ENCODE measurements around the gene ALG14.

Gene ALG14

GRCh38 chr1:95005584-95005983 is 67.2 kb downstream of the ALG14 start:
- no peak for DNase-seq (ENCODE audit: low read depth)
- H3K4me3 ChIP-seq (ENCODE audit: low read depth, low read length), result no peak overlapping the region
- TF ChIP-seq MAX (IDR thresholded peaks at IDR 0.05; ENCODE audit: low read depth, low read length) (no peak), MYC (IDR thresholded peaks at IDR 0.05; ENCODE audit: low read depth, low read length) (no peak), CTCF (IDR thresholded peaks at IDR 0.05; ENCODE audit: low read depth, low read length) (no peak), POLR2A (IDR thresholded peaks at IDR 0.05; ENCODE audit: extremely low read depth, insufficient read length) (no peak)

- no peak overlapping the region for H3K4me3 ChIP-seq (ENCODE audit: low read depth, low read length)
- no peak for DNase-seq (ENCODE audit: low read depth)
- TF ChIP-seq POLR2A (IDR thresholded peaks at IDR 0.05; ENCODE audit: extremely low read depth, insufficient read length), result no peak
- no peak for TF ChIP-seq MAX (IDR thresholded peaks at IDR 0.05; ENCODE audit: low read depth, low read length)
- no peak for TF ChIP-seq CTCF (IDR thresholded peaks at IDR 0.05; ENCODE audit: low read depth, low read length)
Measured at GRCh38 chr1:95004013-95004412, 68.7 kb downstream of the ALG14 start.

GRCh38 chr1:95003433-95003738 is 69.4 kb downstream of the ALG14 start:
- no peak overlapping the region for H3K4me3 ChIP-seq (ENCODE audit: low read depth, low read length)
- no peak for DNase-seq (ENCODE audit: low read depth)
- TF ChIP-seq CTCF (IDR thresholded peaks at IDR 0.05; ENCODE audit: low read depth, low read length) (no peak), MYC (IDR thresholded peaks at IDR 0.05; ENCODE audit: low read depth, low read length) (no peak), POLR2A (IDR thresholded peaks at IDR 0.05; ENCODE audit: extremely low read depth, insufficient read length) (no peak), MAX (IDR thresholded peaks at IDR 0.05; ENCODE audit: low read depth, low read length) (no peak)

- TF ChIP-seq CTCF (IDR thresholded peaks at IDR 0.05; ENCODE audit: low read depth, low read length), result no peak
- no peak for TF ChIP-seq MYC (IDR thresholded peaks at IDR 0.05; ENCODE audit: low read depth, low read length)
- no peak for TF ChIP-seq POLR2A (IDR thresholded peaks at IDR 0.05; ENCODE audit: extremely low read depth, insufficient read length)
- no peak for TF ChIP-seq MAX (IDR thresholded peaks at IDR 0.05; ENCODE audit: low read depth, low read length)
- no peak for DNase-seq (ENCODE audit: low read depth)
- H3K4me3 ChIP-seq (ENCODE audit: low read depth, low read length), result no peak overlapping the region
Measured at GRCh38 chr1:95002540-95003432, 70.0 kb downstream of the ALG14 start.

- no peak for TF ChIP-seq MAX (IDR thresholded peaks at IDR 0.05; ENCODE audit: low read depth, low read length)
- DNase-seq (ENCODE audit: low read depth), result no peak
- no peak overlapping the region for H3K4me3 ChIP-seq (ENCODE audit: low read depth, low read length)
Measured at GRCh38 chr1:95002164-95002539, 70.6 kb downstream of the ALG14 start.

- TF ChIP-seq POLR2A (IDR thresholded peaks at IDR 0.05; ENCODE audit: extremely low read depth, insufficient read length) (no peak), MAX (IDR thresholded peaks at IDR 0.05; ENCODE audit: low read depth, low read length) (no peak), MYC (IDR thresholded peaks at IDR 0.05; ENCODE audit: low read depth, low read length) (no peak), CTCF (IDR thresholded peaks at IDR 0.05; ENCODE audit: low read depth, low read length) (no peak)
- H3K4me3 ChIP-seq (ENCODE audit: low read depth, low read length), result no peak overlapping the region
- no peak for DNase-seq (ENCODE audit: low read depth)
Measured at GRCh38 chr1:94999456-95000131, 73.2 kb downstream of the ALG14 start.

Measured in NB4 (cell line).